ENCODE results near the gene OR1D2.
A peak's percentile ranks its signal among the peaks of the same experiment; 100 is the strongest.
"Not testable (repeated sequence)": the region's sequence is repeated elsewhere in the genome, so short reads cannot be mapped to it uniquely, and the experiment has no call there.

OR1D2 gene

GRCh38 chr17:3104322-3104721 lies at the start of gene OR1D2:
Gene OR1D2, minus strand, starts transcription at chr17:3104422. Its CDS starts 11,426 bp downstream, at chr17:3092996.
- intact Hi-C loops (cut with DNase I), result no loop called here
- no peak for DNase-seq

- DNase-seq; intact Hi-C loops (cut with DNase I): not testable (repeated sequence)
Measured at GRCh38 chr17:3137494-3137893, 33.3 kb upstream of the OR1D2 start.

GRCh38 chr17:3127451-3127850 lies 23.2 kb upstream of the OR1D2 start, which contains the start of gene OR1G1:
Gene OR1G1, minus strand, starts transcription at chr17:3127551. Its CDS starts 0 bp downstream, at chr17:3127551.
- intact Hi-C loops (cut with DNase I), result no loop called here
- DNase-seq, result no peak

- peak in 1 of 42 donors; percentile 2 for DNase-seq
- intact Hi-C loops (cut with DNase I), result not testable (repeated sequence)
Measured at GRCh38 chr17:3073850-3074249, 30.4 kb downstream of the OR1D2 start.

GRCh38 chr17:3065192-3065591 lies 39.0 kb downstream of the OR1D2 start:
- intact Hi-C loops (cut with DNase I), result not testable (repeated sequence)
- DNase-seq, result peak in 7 of 42 donors; percentile 4 to 19 (median 7)

- DNase-seq; intact Hi-C loops (cut with DNase I): not testable (repeated sequence)
Measured at GRCh38 chr17:3063507-3063906, 40.7 kb downstream of the OR1D2 start, which contains the start of gene OR1D5. Gene OR1D5, minus strand, starts transcription at chr17:3063607. Its CDS starts 0 bp downstream, at chr17:3063607.

- DNase-seq; intact Hi-C loops (cut with DNase I): not testable (repeated sequence)
Measured at GRCh38 chr17:3062824-3063377, 41.3 kb downstream of the OR1D2 start.

- intact Hi-C loops (cut with DNase I); DNase-seq: not testable (repeated sequence)
Measured at GRCh38 chr17:3054868-3055267, 49.4 kb downstream of the OR1D2 start.

GRCh38 chr17:3049705-3050295 lies 54.4 kb downstream of the OR1D2 start:
- intact Hi-C loops (cut with DNase I), result loop anchor here (10.0 kb wide), 1 partner anchor 615 kb away; the partner anchor contains the start of genes EMC6 and TAX1BP3
- peak in 2 of 42 donors; percentile 30 to 32 for DNase-seq

GRCh38 chr17:3048727-3049471 lies 55.3 kb downstream of the OR1D2 start:
- peak; percentile 95 to 100 (median 99) for DNase-seq
- intact Hi-C loops (cut with DNase I), result loop anchor here (10.0 kb wide), 1 partner anchor 616 kb away; the partner anchor contains the start of genes EMC6 and TAX1BP3

GRCh38 chr17:3046753-3047152 lies 57.5 kb downstream of the OR1D2 start:
- intact Hi-C loops (cut with DNase I), result loop anchor here (10.0 kb wide), 1 partner anchor 618 kb away; the partner anchor contains the start of genes EMC6 and TAX1BP3
- peak in 1 of 42 donors; percentile 4 for DNase-seq

GRCh38 chr17:3043737-3044365 lies 60.4 kb downstream of the OR1D2 start:
- intact Hi-C loops (cut with DNase I), result loop anchor here (10.0 kb wide), 1 partner anchor 621 kb away; the partner anchor contains the start of genes EMC6 and TAX1BP3
- peak in 2 of 42 donors; percentile 7 to 17 for DNase-seq

- intact Hi-C loops (cut with DNase I), result loop anchor here (10.0 kb wide), 1 partner anchor 624 kb away; the partner anchor contains the start of genes EMC6 and TAX1BP3
- peak in 2 of 42 donors; percentile 8 to 28 for DNase-seq
Measured at GRCh38 chr17:3040882-3041281, 63.3 kb downstream of the OR1D2 start.

- peak in 1 of 42 donors; percentile 21 for DNase-seq
- intact Hi-C loops (cut with DNase I), result loop anchor here (10.0 kb wide), 1 partner anchor 625 kb away; the partner anchor contains the start of genes EMC6 and TAX1BP3
Measured at GRCh38 chr17:3039736-3040135, 64.5 kb downstream of the OR1D2 start.

GRCh38 chr17:3038941-3039340 lies 65.3 kb downstream of the OR1D2 start:
- intact Hi-C loops (cut with DNase I), result no loop called here

More at GRCh38 chr17:3038941-3039340, 65.3 kb downstream of the OR1D2 start:
- DNase-seq, result peak in 4 of 42 donors; percentile 6 to 26 (median 12)

Measured in head of caudate nucleus (tissue), 42 donors.